Activated T-cell treated with anti-CD3 and anti-CD28 coated beads, Interleukin-2, amount 50 U/mL, for 4 hours (primary cell): ENCODE results near the gene TMEM121B. TPM values are rescaled to one million over a fixed set of nuclear protein-coding genes. Genes with fewer than 3 reads are reported as not detected.

Experiments
- ATAC-seq, 2 donors: fragments of 200-7000 bp; cut with Tn5 transposase; one replicate each; pipeline ENCODE4 v1.10.0; 2021
- DNase-seq: peaks from one replicate; pipeline ENCODE4 v3.0.0-alpha.2; 2020
- H3K27me3 Mint-ChIP-seq: one replicate; pipeline ENCODE4 v1.8.0; 2021; ENCODE audit warnings: low read depth, mixed read lengths
- H3K36me3 Mint-ChIP-seq: one replicate; pipeline ENCODE4 v1.8.0; 2022; ENCODE audit warnings: mixed read lengths; ENCODE audit not compliant: insufficient read depth
- H3K4me1 Mint-ChIP-seq: one replicate; pipeline ENCODE4 v1.8.0; 2021; ENCODE audit warnings: low read depth, mixed read lengths
- H3K4me3 Mint-ChIP-seq: one replicate; pipeline ENCODE4 v1.8.0; 2021; ENCODE audit warnings: mild to moderate bottlenecking, moderate library complexity, mixed read lengths
- H3K9me3 Mint-ChIP-seq: one replicate; pipeline ENCODE4 v1.8.0; 2021; ENCODE audit warnings: mixed read lengths
- total RNA-seq, 3 donors: library from RNA; stranded (reverse); gene quantifications; one replicate each; pipeline ENCODE4 v1.2.1, GENCODE V29; 2021

TMEM121B gene
- total RNA-seq, 3 donors from 2014 or later, result 0.24 to 0.43 (median 0.38) TPM

DNA sequence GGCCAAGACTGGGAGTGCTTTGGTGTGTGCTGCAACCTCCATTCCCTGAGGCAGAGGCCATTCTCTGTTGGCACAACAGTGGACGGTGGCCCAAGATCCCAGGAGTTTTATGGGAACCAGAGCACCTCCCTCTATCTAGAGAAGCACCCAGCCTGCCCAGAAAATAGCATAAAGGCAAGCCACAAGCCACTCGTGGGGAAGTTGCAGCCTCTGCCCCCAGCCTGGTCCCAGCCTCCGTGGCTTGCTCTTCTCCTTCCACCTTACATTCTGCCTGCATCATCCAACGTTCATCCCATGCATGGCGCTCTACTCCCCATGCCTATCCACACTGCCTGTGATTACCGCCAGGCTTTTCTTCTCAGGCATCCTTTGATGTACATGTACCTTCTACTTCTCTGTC lies 20.5 kb downstream of the TMEM121B start:
- peaks cover 78% of the 10 kb centered on the region for H3K4me1 Mint-ChIP-seq
- ATAC-seq, result no peak
- no peaks in the 10 kb centered on the region for H3K9me3 Mint-ChIP-seq
- H3K36me3 Mint-ChIP-seq, result peaks cover 38% of the 10 kb centered on the region
- H3K27me3 Mint-ChIP-seq, result no peaks in the 10 kb centered on the region
- no peak overlapping the region for H3K4me3 Mint-ChIP-seq
- no peak for DNase-seq

DNA sequence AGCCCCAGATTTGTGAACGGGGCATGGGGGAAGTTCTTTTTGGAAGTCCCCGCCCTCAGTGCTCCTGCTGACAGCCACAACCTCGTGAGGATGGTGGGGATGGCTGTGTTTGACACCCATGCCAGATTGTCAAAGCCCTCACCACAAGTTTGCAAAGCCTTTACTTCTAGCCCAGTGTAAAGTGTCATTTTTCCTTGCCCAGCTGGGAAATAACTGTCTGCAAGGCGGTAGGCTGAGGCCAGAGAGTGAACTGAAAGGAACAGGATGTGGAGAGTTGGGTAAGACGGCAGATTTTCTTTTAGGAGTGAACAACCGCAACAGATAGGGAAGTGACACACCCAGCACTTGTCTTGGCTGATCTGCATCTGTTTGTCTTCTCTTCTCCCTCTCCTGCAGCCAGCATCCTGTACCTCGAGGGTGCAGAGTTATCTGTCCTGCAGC lies 22.8 kb downstream of the TMEM121B start:
- Mint-ChIP-seq H3K4me1 (peaks cover 88% of the 10 kb centered on the region), H3K36me3 (peaks cover 34% of the 10 kb centered on the region), H3K4me3 (no peak overlapping the region), H3K9me3 (no peaks in the 10 kb centered on the region), H3K27me3 (no peaks in the 10 kb centered on the region)
- no peak for DNase-seq
- ATAC-seq, result peak; percentile 67 to 80

DNA sequence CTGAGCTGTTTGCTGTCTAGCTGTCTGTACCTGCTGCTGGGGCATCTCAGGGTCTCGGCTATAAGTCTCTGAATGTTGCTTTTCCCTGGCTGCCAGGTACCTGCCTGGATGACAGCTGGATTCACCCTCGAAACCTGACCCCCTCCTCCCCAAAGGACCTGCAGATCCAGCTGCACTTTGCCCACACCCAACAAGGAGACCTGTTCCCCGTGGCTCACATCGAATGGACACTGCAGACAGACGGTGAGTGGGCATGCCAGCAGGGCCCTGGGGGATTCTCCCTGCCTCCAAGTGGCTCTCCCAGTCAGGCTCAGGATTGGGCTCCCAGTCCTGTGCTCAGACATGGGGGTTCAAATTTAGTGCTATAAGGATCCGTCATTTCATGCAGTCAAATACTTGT lies 23.5 kb downstream of the TMEM121B start:
- H3K27me3 Mint-ChIP-seq, result no peaks in the 10 kb centered on the region
- H3K4me3 Mint-ChIP-seq, result no peak overlapping the region
- peaks cover 91% of the 10 kb centered on the region for H3K4me1 Mint-ChIP-seq
- DNase-seq, result no peak
- ATAC-seq, result no peak
- no peaks in the 10 kb centered on the region for H3K9me3 Mint-ChIP-seq
- H3K36me3 Mint-ChIP-seq, result peaks cover 31% of the 10 kb centered on the region

DNA sequence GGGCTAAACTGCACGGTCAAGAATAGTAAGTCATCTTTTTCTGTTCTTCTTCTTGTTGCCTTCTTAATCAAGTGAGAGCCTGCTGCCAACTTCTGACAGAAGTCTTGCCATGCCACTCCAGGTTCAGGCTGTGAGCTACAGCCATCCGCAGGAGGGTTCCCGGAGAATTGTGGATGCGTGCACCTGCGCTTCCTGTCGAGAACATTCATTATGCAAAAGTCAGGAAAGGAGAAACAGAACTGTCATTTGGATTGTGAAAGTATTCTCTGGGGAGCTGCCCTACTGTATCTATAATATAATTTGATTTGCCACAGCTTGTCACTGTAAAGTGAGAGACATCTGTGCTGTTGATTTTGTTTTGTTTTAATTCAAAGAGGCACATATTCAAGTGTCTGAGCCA lies 24.1 kb downstream of the TMEM121B start:
- peaks cover 93% of the 10 kb centered on the region for H3K4me1 Mint-ChIP-seq
- peaks cover 27% of the 10 kb centered on the region for H3K36me3 Mint-ChIP-seq
- H3K4me3 Mint-ChIP-seq, result no peak overlapping the region
- no peak for DNase-seq
- ATAC-seq, result no peak
- no peaks in the 10 kb centered on the region for H3K27me3 Mint-ChIP-seq
- H3K9me3 Mint-ChIP-seq, result no peaks in the 10 kb centered on the region

DNA sequence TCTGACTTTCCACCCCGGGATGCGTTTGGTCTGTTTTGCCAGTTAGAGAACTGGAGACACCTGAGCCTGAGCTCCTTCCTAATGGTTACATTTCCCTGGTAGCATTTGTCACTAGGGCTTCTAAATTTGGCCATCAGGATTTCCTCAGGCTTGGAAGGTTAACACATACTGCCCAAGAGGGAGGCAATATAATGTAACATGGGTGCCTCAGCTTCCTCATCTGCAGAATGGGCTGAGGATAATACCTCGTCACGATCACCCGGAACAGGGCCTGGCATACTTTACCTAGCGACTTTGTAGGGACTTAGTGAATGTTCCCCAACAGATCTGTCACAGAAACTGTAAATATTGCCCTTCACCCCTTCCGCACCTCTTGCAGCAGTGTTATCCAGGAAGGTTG lies 25.1 kb downstream of the TMEM121B start:
- no peaks in the 10 kb centered on the region for H3K9me3 Mint-ChIP-seq
- DNase-seq, result no peak
- no peaks in the 10 kb centered on the region for H3K27me3 Mint-ChIP-seq
- H3K36me3 Mint-ChIP-seq, result peaks cover 20% of the 10 kb centered on the region
- ATAC-seq, result no peak
- peaks cover 92% of the 10 kb centered on the region for H3K4me1 Mint-ChIP-seq
- no peak overlapping the region for H3K4me3 Mint-ChIP-seq

GRCh38 chr22:17095538-17095937 lies 25.6 kb downstream of the TMEM121B start:
- Mint-ChIP-seq H3K27me3 (no peaks in the 10 kb centered on the region), H3K36me3 (peaks cover 16% of the 10 kb centered on the region), H3K9me3 (no peaks in the 10 kb centered on the region), H3K4me1 (peaks cover 93% of the 10 kb centered on the region), H3K4me3 (no peak overlapping the region)
- DNase-seq (no peak), ATAC-seq (no peak)

DNA sequence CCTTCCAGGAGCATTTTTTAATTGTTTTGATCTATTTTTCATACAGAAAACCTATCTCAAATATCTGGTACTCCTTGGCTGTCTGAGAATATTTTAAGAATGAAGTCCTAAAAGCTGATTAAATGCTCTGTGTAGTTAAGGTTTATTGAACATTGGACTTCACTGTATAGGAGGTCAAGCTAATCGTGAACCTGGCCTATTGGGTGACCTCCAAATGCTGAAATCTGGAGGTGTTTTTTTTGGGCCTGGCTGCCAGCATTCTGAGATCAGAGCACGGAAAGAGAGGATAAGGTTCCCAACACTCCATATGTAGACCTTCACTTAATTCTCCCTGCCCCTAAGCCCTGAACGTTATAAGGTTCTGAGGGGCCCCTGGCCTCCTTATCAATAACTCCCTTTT lies 28.1 kb downstream of the TMEM121B start:
- DNase-seq (no peak), ATAC-seq (no peak)
- H3K4me3 Mint-ChIP-seq, result no peak overlapping the region
- H3K9me3 Mint-ChIP-seq, result no peaks in the 10 kb centered on the region
- H3K27me3 Mint-ChIP-seq, result no peaks in the 10 kb centered on the region
- no peaks in the 10 kb centered on the region for H3K36me3 Mint-ChIP-seq
- peaks cover 89% of the 10 kb centered on the region for H3K4me1 Mint-ChIP-seq

GRCh38 chr22:17091851-17092250 lies 29.3 kb downstream of the TMEM121B start:
- ATAC-seq (no peak), DNase-seq (no peak)
- Mint-ChIP-seq H3K9me3 (no peaks in the 10 kb centered on the region), H3K27me3 (no peaks in the 10 kb centered on the region), H3K4me1 (peaks cover 89% of the 10 kb centered on the region), H3K36me3 (no peaks in the 10 kb centered on the region), H3K4me3 (no peak overlapping the region)

DNA sequence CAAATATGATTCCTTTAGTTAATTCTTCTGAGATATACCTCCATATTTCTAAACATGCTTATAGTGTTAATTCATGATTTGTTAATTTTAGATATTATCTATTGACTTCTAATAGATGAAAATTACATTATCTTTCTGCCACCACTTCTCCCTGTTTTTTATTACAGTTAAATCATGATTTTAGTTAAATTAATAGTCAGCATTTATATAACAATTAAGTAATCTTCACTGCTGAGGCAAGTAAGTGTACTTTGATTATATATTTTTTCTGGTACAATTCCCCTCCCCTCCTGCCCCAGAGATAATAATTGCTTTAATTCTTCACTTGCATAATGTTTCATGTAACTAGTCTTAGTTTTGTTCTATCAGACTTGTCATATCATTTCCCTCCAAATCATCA lies 30.6 kb downstream of the TMEM121B start:
- no peaks in the 10 kb centered on the region for H3K36me3 Mint-ChIP-seq

DNA sequence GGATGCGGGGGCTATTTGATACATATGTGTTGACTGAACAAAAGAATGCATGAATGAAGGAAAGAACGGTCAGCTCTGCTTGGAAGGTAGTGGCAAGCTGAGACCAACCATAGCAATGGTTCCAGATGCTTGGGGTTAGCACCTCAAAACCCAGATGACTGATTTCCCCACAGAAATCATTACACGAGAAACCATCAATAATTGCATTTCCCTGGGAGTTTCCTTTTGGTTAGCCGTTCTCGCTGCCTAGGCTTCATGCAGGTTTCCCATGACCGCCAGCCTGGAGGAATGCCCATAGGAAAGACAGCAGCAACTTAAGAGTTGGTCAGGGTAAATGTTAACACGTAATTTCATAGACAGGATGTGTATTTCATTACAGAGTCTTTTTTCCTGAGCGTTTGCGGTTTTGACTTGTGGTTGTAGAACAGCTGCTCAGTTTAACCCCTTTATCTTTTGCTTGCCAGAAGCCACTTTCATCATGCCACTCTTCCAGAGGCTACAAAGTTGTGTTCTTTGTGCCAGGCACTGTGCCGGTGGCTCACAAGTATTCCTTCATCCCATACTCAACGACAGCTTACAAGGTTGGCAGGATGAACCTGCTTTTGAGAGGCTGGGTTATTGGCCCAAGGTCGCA lies 33.5 kb downstream of the TMEM121B start:
- peak; percentile 12 to 15 for ATAC-seq
- DNase-seq, result no peak
- H3K4me3 Mint-ChIP-seq, result peak overlapping the region; percentile 87
- no peaks in the 10 kb centered on the region for H3K36me3 Mint-ChIP-seq
- no peaks in the 10 kb centered on the region for H3K27me3 Mint-ChIP-seq
- no peaks in the 10 kb centered on the region for H3K9me3 Mint-ChIP-seq
- peaks cover 70% of the 10 kb centered on the region for H3K4me1 Mint-ChIP-seq

More for the DNA sequence above, 30.6 kb downstream of the TMEM121B start:
- H3K4me3 Mint-ChIP-seq, result no peak overlapping the region
- no peak for DNase-seq
- H3K9me3 Mint-ChIP-seq, result no peaks in the 10 kb centered on the region
- no peak for ATAC-seq
- H3K4me1 Mint-ChIP-seq, result peaks cover 89% of the 10 kb centered on the region
- no peaks in the 10 kb centered on the region for H3K27me3 Mint-ChIP-seq

DNA sequence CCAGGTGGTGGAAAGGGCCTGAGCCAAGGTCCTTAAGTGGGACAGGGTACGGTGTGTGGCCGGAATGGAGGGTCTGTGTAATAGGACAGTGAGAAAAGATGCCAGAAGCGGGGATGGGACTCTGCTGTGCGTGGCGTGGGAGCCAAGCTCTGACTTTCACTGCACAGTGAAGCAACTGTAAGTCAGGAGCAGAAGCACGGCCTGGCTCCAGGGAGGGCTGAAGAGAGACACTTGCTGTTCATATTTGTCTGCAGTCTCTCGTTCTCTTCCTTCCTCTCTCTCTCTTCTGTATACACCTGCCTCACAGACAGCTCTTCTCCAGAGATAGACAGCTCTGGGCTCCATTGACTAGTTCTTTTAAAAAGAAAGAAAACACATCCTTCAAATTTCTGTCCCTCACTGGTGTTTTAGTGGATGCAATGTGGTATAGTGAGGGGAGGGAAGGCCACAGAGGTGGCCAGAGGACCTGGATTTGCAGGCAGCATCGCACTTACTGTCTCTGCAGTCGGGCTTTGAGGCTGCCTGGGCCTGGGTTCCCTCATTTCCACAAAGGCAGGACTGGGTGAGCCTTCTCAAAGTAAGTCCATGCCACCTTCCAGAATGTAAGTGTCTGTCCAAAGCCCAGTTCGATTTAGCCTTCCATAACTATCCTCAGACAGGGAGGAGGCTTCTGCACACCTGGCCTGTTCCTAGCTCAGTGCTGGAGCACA lies 34.2 kb downstream of the TMEM121B start:
- DNase-seq (no peak), ATAC-seq (no peak)
- H3K4me1 Mint-ChIP-seq, result peaks cover 63% of the 10 kb centered on the region
- no peaks in the 10 kb centered on the region for H3K36me3 Mint-ChIP-seq
- peak overlapping the region; percentile 87 for H3K4me3 Mint-ChIP-seq
- H3K9me3 Mint-ChIP-seq, result no peaks in the 10 kb centered on the region
- H3K27me3 Mint-ChIP-seq, result no peaks in the 10 kb centered on the region

- Mint-ChIP-seq H3K4me3 (peak overlapping the region; percentile 87), H3K4me1 (peaks cover 58% of the 10 kb centered on the region), H3K27me3 (no peaks in the 10 kb centered on the region), H3K36me3 (no peaks in the 10 kb centered on the region), H3K9me3 (no peaks in the 10 kb centered on the region)
- ATAC-seq (no peak), DNase-seq (no peak)
These were observed 34.9 kb downstream of the TMEM121B start for GRCh38 chr22:17086296-17086695.

GRCh38 chr22:17085277-17086181 lies 35.6 kb downstream of the TMEM121B start:
- Mint-ChIP-seq H3K9me3 (no peaks in the 10 kb centered on the region), H3K4me1 (peaks cover 51% of the 10 kb centered on the region), H3K36me3 (no peaks in the 10 kb centered on the region), H3K27me3 (no peaks in the 10 kb centered on the region), H3K4me3 (peak overlapping the region; percentile 87)
- DNase-seq (peak; percentile 44), ATAC-seq (peak; percentile 30 to 35)

DNA sequence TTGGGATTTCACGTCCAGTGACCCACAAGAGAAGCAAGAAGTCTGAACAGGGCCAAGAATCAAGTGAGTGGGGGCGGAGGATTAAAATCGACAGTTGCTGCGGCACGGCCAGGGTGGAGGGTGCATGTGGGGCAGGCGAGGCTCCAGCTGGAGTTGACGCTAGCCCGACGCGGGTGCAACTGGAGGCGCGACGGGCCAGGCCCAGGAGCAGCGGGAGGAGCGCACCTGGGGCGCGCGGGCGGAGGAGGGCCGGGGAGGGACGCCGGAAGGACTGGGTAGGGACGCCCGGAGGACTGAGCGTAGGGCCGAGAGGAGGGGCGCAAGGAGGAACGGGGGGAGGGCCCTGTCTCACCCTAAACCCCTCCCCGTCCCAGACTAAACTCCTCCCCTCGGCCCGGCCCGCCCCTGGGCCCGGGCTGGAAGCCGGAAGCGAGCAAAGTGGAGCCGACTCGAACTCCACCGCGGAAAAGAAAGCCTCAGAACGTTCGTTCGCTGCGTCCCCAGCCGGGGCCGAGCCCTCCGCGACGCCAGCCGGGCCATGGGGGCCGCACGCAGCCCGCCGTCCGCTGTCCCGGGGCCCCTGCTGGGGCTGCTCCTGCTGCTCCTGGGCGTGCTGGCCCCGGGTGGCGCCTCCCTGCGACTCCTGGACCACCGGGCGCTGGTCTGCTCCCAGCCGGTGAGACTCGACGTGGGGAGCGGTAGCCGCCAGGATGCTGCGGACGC lies 36.4 kb downstream of the TMEM121B start, which contains the start of gene IL17RA:
Gene IL17RA (plus strand): TSS at position 447 of the 723 bp plus-strand sequence. CDS start 92 bp downstream, at position 539.
- no peaks in the 10 kb centered on the region for H3K27me3 Mint-ChIP-seq
- peak within 1 kb of the TSS; percentile 87 for H3K4me3 Mint-ChIP-seq
- H3K36me3 Mint-ChIP-seq, result no peaks in the 10 kb centered on the region
- H3K9me3 Mint-ChIP-seq, result no peaks in the 10 kb centered on the region
- ATAC-seq (peak; percentile 92 to 94), DNase-seq (peak; percentile 93)
- peaks cover 44% of the 10 kb centered on the region for H3K4me1 Mint-ChIP-seq
